Chondrocyte (in vitro differentiated cells): ENCODE measurements around the gene ACLY. TPM values are rescaled to one million over a fixed set of nuclear protein-coding genes. Genes with fewer than 3 reads are reported as not detected.
A peak's percentile ranks its signal among the peaks of the same experiment; 100 is the strongest.

ENCODE experiments used
- DNase-seq: peaks from one replicate; pipeline ENCODE4 v3.0.0; 2021; ENCODE audit warnings: mixed read lengths, low spot score
- H3K27ac Mint-ChIP-seq: one replicate; pipeline ENCODE4 v1.8.0; 2021; ENCODE audit warnings: mild to moderate bottlenecking, moderate library complexity, mixed read lengths; ENCODE audit not compliant: unreplicated experiment
- H3K27me3 Mint-ChIP-seq: 2 replicates; pipeline ENCODE4 v1.8.0; 2021; ENCODE audit warnings: low read depth, mixed read lengths
- H3K36me3 Mint-ChIP-seq: 2 replicates; pipeline ENCODE4 v1.8.0; 2021; ENCODE audit warnings: low read depth, mixed read lengths
- H3K4me1 Mint-ChIP-seq: 2 replicates; pipeline ENCODE4 v1.8.0; 2021; ENCODE audit warnings: low read depth, mild to moderate bottlenecking, mixed read lengths
- H3K4me3 Mint-ChIP-seq: one replicate; pipeline ENCODE4 v1.8.0; 2021; ENCODE audit warnings: mild to moderate bottlenecking, moderate library complexity, mixed read lengths; ENCODE audit not compliant: unreplicated experiment
- H3K9me3 Mint-ChIP-seq: 2 replicates; pipeline ENCODE4 v1.8.0; 2021; ENCODE audit warnings: low read depth, mixed read lengths
- CTCF ChIP-seq: fragments of 200-600 bp; sonication (generic); IDR thresholded peaks from 2 replicates; pipeline ENCODE4 v1.5.0; 2021; ENCODE audit warnings: antibody characterized with exemption, mild to moderate bottlenecking, moderate library complexity
- long read RNA-seq: library from polyadenylated mRNA; stranded (forward); transcript quantifications from one replicate; pipeline ENCODE4 v2.0.0, GENCODE V29; 2021
- total RNA-seq: library from RNA; stranded (reverse); gene quantifications from 3 replicates; pipeline ENCODE4 v1.2.1, GENCODE V29; 2021

ACLY gene
- 181 to 189 TPM (median 187 TPM) in 3 replicates for total RNA-seq
- long read RNA-seq, full-length matches to known transcripts = 272 of 365 reads
- long read RNA-seq, partial matches to known transcripts = 66 of 365 reads
- long read RNA-seq, other reads (novel, unspliced or antisense) = 27 of 365 reads

GRCh38 chr17:41918314-41919164 is at the start of gene ACLY:
Gene ACLY (minus strand): TSS chr17:41918951. CDS start chr17:41913873, 5,078 bp downstream.
- peak within 1 kb of the TSS; percentile 89 for H3K4me3 Mint-ChIP-seq
- peak within 1 kb of the TSS; percentile 85 for H3K27ac Mint-ChIP-seq
- TF ChIP-seq CTCF = peak; percentile 18
- DNase-seq = peak; percentile 99
- H3K4me1 Mint-ChIP-seq = peaks cover 50% of the 10 kb centered on the region
- H3K9me3 Mint-ChIP-seq = no peaks in the 10 kb centered on the region
- H3K36me3 Mint-ChIP-seq = peaks cover 7% of the 10 kb centered on the region
- H3K27me3 Mint-ChIP-seq = no peaks in the 10 kb centered on the region

- no peak for DNase-seq
- no peaks in the 10 kb centered on the region for H3K27me3 Mint-ChIP-seq
- H3K4me3 Mint-ChIP-seq = peak overlapping the region; percentile 80
- H3K4me1 Mint-ChIP-seq = peaks cover 51% of the 10 kb centered on the region
- H3K9me3 Mint-ChIP-seq = no peaks in the 10 kb centered on the region
- H3K27ac Mint-ChIP-seq = peak overlapping the region; percentile 27
- H3K36me3 Mint-ChIP-seq = peaks cover 10% of the 10 kb centered on the region
- no peak for TF ChIP-seq CTCF
Measured at GRCh38 chr17:41967921-41968578, 49.3 kb upstream of the ACLY start.

GRCh38 chr17:41967141-41967920 is 48.6 kb upstream of the ACLY start:
- Mint-ChIP-seq H3K36me3 (peaks cover 6% of the 10 kb centered on the region), H3K27ac (peak overlapping the region; percentile 74), H3K27me3 (no peaks in the 10 kb centered on the region), H3K4me3 (peak overlapping the region; percentile 80), H3K4me1 (peaks cover 47% of the 10 kb centered on the region), H3K9me3 (no peaks in the 10 kb centered on the region)
- no peak for TF ChIP-seq CTCF
- no peak for DNase-seq

GRCh38 chr17:41966463-41967140 is 47.9 kb upstream of the ACLY start, which contains the start of gene CNP:
Gene CNP (plus strand): TSS chr17:41966795. CDS start chr17:41966885, 90 bp downstream.
- H3K27me3 Mint-ChIP-seq = no peaks in the 10 kb centered on the region
- TF ChIP-seq CTCF = peak; percentile 19
- no peak for DNase-seq
- H3K4me3 Mint-ChIP-seq = peak within 1 kb of the TSS; percentile 80
- peaks cover 5% of the 10 kb centered on the region for H3K36me3 Mint-ChIP-seq
- no peaks in the 10 kb centered on the region for H3K9me3 Mint-ChIP-seq
- H3K4me1 Mint-ChIP-seq = peaks cover 45% of the 10 kb centered on the region
- peak within 1 kb of the TSS; percentile 74 for H3K27ac Mint-ChIP-seq
